GM12878 (cell line): ENCODE measurements around the gene PRR3. TPM values are rescaled to one million over a fixed set of nuclear protein-coding genes. Genes with fewer than 3 reads are reported as not detected.

Source experiments
- CHD2 ChIP-seq: IDR thresholded peaks from 2 replicates; pipeline ENCODE4 v1.6.1; 2011; ENCODE audit warnings: low read depth, low read length, improper control_type of control experiment, borderline replicate concordance
- EGR1 ChIP-seq, 2 experiments: IDR thresholded peaks; 1 replicate in 1 of 2; 2 replicates in 1 of 2; pipeline ENCODE4 v1.6.1; 2011 to 2012; ENCODE audit warnings: low read depth in 2 of 2, low read length in 2 of 2, borderline replicate concordance in 1 of 2, mild to moderate bottlenecking in 1 of 2, moderate library complexity in 1 of 2
- ETV6 ChIP-seq, 2 experiments: fragments of 450-650 bp in 1 of 2; IDR thresholded peaks in 1 of 2; conservative IDR thresholded peaks in 1 of 2; 2 replicates each; pipeline ENCODE4 v1.6.1; 2014; ENCODE audit warnings: antibody characterized with exemption in 1 of 2, borderline replicate concordance in 1 of 2, low read depth in 1 of 2, mild to moderate bottlenecking in 1 of 2, moderate library complexity in 1 of 2
- FOXK2 ChIP-seq: fragments of 450-650 bp; IDR thresholded peaks from 2 replicates; pipeline ENCODE4 v1.6.1; 2017; ENCODE audit warnings: mild to moderate bottlenecking, moderate library complexity
- HCFC1 ChIP-seq: fragments of 150-350 bp; IDR thresholded peaks from 2 replicates; pipeline ENCODE4 v1.6.1; 2014; ENCODE audit warnings: low read length
- HDAC6 ChIP-seq: fragments of 200-600 bp; sonication (generic); IDR thresholded peaks from one replicate; pipeline ENCODE4 v1.8.0; 2017; ENCODE audit warnings: antibody characterized with exemption; ENCODE audit not compliant: unreplicated experiment
- KDM1A ChIP-seq: fragments of 200-600 bp; sonication (generic); IDR thresholded peaks from 2 replicates; pipeline ENCODE4 v1.6.1; 2016; ENCODE audit warnings: borderline replicate concordance
- MYB ChIP-seq: fragments of 150-350 bp; IDR thresholded peaks from 2 replicates; pipeline ENCODE4 v1.6.1; 2014; ENCODE audit warnings: mild to moderate bottlenecking, low read depth, low read length, borderline replicate concordance
- PAX8 ChIP-seq: fragments of 450-650 bp; IDR thresholded peaks from 2 replicates; pipeline ENCODE4 v1.6.1; 2017; ENCODE audit warnings: mild to moderate bottlenecking, moderate library complexity
- RFX5 ChIP-seq: IDR thresholded peaks from 2 replicates; pipeline ENCODE4 v1.6.1; 2011; ENCODE audit warnings: low read depth, low read length, improper control_type of control experiment
- STAT3 ChIP-seq: IDR thresholded peaks from 2 replicates; pipeline ENCODE4 v1.6.1; 2011; ENCODE audit warnings: low read depth, low read length, improper control_type of control experiment
- TARDBP ChIP-seq: IDR thresholded peaks from 2 replicates; pipeline ENCODE4 v1.6.1; 2016; ENCODE audit warnings: borderline replicate concordance
- TBL1XR1 ChIP-seq: IDR thresholded peaks from 2 replicates; pipeline ENCODE4 v1.6.1; 2012; ENCODE audit warnings: low read depth, low read length, improper control_type of control experiment
- polyA plus RNA-seq, 11 experiments: library from polyadenylated mRNA; depleted of rRNA in 4 of 11; unstranded in 6 of 11; stranded (reverse) in 5 of 11; fragments of >200 nt; fragmentation: Nextera tagmentation in 4 of 11; fragmentation: Illumina TruSeq in 1 of 11; extraction: Ambion mirVana in 4 of 11; extraction: Trizol in 1 of 11; gene quantifications; 1 replicate in 1 of 11; 2 replicates in 10 of 11; pipeline versions ENCODE4 v1.2.1 to v1.2.3, GENCODE V29; 2011 to 2016; ENCODE audit warnings: inconsistent platforms in 2 of 11, missing spikeins in 2 of 11, low read depth in 1 of 11
- total RNA-seq, 4 experiments: library from RNA; depleted of rRNA in 3 of 4; stranded (reverse); fragments of >200 nt in 3 of 4; fragmentation: Illumina TruSeq in 1 of 4; extraction: Trizol in 1 of 4; gene quantifications; 2 replicates each; pipeline versions ENCODE4 v1.2.1 to v1.2.3, GENCODE V29; 2013 to 2021
- TF ChIP-seq, protein P1 (sequence below): IDR thresholded peaks from 2 replicates; pipeline ENCODE4 v1.6.1; 2012; ENCODE audit warnings: improper control_type of control experiment, low read depth, low read length; ENCODE audit not compliant: insufficient replicate concordance
- TF ChIP-seq, protein P2 (sequence below): IDR thresholded peaks from 2 replicates; pipeline ENCODE4 v1.6.1; 2011; ENCODE audit warnings: borderline replicate concordance, low read depth, mild to moderate bottlenecking, moderate library complexity, low read length; ENCODE audit not compliant: insufficient read depth, poor library complexity, severe bottlenecking
- TF ChIP-seq, protein P3 (sequence below): IDR thresholded peaks from 2 replicates; pipeline ENCODE4 v1.6.1; 2012; ENCODE audit warnings: low read length, inconsistent platforms
- TF ChIP-seq, protein P4 (sequence below): fragments of 150-350 bp; IDR thresholded peaks from 2 replicates; pipeline ENCODE4 v1.6.1; 2014; ENCODE audit warnings: mild to moderate bottlenecking, low read depth, low read length
- TF ChIP-seq, protein P5 (sequence below): IDR thresholded peaks from 2 replicates; pipeline ENCODE4 v1.6.1; 2011; ENCODE audit warnings: mild to moderate bottlenecking, low read depth, low read length, moderate library complexity; ENCODE audit not compliant: insufficient replicate concordance

Gene PRR3
- total and polyA plus RNA-seq, 10 of the 15 experiments (the other 5 are each of a cell fraction or from before 2014, with no cell fraction given): 14.0 to 38.2 (median 20.5) TPM

DNA sequence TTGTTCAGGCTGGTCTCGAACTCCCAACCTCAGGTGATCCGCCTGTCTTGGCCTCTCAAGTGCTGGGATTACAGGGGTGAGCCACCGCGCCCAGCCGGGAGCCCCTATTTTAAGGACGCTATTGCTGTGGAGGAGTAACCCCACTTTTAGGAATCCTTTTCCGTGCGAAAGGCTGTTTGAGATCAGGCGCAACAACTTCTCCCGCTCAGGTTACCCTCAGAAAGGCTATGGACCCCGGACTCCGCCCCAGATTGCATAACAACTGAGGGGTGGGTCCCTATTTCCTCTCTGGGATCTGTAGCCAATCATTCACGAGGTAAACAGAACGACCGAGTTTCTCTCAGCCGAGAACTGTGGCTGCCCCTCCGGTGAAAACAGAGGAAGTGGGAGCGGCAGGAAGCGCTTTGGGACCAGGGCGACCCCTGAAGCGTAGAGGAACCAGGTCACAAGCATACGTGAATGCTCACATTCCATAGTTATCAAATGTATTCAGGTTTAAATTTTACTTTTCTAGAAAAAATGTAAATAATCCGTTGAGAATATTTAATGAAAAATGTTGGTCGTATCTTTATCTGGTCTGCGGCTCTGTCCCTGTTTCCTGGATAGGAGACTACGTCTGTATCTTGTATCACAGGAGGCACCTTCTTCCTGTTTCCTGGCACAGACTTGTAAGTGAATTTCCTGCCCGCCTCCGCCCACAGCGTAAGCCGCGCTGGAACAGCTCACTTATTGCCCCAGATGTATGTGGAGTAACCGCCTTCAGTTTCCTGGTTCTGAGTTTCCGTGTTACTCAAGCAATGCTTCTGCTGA, 40.9 kb upstream of the PRR3 start (continued):
- TF ChIP-seq PAX8 (no peak), ETV6 (conservative IDR thresholded peaks at IDR 0.05 in 1 of 2, IDR thresholded peaks at IDR 0.05 in 1 of 2; ENCODE audit: borderline replicate concordance in 1 of 2, low read depth in 1 of 2) (peak in 1 of 2 experiments; percentile 98; a peak in 2 of 4 replicates), EGR1 (IDR thresholded peaks at IDR 0.05; ENCODE audit: borderline replicate concordance in 1 of 2, low read depth in 2 of 2, low read length in 2 of 2) (peak in 1 of 2 experiments; percentile 85; a peak in 2 of 3 replicates), MYB (no peak), RFX5 (0 out of 2 replicates have a peak, but pooled peaks have one; percentile 20), FOXK2 (peak; percentile 69), CHD2 (no peak), TARDBP (no peak), TBL1XR1 (0 out of 2 replicates have a peak, but pooled peaks have one; percentile 19), HDAC6 (no peak), HCFC1 (no peak), KDM1A (no peak), STAT3 (no peak)
- TF ChIP-seq, protein P1, sequence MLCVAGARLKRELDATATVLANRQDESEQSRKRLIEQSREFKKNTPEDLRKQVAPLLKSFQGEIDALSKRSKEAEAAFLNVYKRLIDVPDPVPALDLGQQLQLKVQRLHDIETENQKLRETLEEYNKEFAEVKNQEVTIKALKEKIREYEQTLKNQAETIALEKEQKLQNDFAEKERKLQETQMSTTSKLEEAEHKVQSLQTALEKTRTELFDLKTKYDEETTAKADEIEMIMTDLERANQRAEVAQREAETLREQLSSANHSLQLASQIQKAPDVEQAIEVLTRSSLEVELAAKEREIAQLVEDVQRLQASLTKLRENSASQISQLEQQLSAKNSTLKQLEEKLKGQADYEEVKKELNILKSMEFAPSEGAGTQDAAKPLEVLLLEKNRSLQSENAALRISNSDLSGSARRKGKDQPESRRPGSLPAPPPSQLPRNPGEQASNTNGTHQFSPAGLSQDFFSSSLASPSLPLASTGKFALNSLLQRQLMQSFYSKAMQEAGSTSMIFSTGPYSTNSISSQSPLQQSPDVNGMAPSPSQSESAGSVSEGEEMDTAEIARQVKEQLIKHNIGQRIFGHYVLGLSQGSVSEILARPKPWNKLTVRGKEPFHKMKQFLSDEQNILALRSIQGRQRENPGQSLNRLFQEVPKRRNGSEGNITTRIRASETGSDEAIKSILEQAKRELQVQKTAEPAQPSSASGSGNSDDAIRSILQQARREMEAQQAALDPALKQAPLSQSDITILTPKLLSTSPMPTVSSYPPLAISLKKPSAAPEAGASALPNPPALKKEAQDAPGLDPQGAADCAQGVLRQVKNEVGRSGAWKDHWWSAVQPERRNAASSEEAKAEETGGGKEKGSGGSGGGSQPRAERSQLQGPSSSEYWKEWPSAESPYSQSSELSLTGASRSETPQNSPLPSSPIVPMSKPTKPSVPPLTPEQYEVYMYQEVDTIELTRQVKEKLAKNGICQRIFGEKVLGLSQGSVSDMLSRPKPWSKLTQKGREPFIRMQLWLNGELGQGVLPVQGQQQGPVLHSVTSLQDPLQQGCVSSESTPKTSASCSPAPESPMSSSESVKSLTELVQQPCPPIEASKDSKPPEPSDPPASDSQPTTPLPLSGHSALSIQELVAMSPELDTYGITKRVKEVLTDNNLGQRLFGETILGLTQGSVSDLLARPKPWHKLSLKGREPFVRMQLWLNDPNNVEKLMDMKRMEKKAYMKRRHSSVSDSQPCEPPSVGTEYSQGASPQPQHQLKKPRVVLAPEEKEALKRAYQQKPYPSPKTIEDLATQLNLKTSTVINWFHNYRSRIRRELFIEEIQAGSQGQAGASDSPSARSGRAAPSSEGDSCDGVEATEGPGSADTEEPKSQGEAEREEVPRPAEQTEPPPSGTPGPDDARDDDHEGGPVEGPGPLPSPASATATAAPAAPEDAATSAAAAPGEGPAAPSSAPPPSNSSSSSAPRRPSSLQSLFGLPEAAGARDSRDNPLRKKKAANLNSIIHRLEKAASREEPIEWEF: no peak
- TF ChIP-seq, protein P2, sequence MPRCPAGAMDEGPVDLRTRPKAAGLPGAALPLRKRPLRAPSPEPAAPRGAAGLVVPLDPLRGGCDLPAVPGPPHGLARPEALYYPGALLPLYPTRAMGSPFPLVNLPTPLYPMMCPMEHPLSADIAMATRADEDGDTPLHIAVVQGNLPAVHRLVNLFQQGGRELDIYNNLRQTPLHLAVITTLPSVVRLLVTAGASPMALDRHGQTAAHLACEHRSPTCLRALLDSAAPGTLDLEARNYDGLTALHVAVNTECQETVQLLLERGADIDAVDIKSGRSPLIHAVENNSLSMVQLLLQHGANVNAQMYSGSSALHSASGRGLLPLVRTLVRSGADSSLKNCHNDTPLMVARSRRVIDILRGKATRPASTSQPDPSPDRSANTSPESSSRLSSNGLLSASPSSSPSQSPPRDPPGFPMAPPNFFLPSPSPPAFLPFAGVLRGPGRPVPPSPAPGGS: no peak
- TF ChIP-seq, protein P3, sequence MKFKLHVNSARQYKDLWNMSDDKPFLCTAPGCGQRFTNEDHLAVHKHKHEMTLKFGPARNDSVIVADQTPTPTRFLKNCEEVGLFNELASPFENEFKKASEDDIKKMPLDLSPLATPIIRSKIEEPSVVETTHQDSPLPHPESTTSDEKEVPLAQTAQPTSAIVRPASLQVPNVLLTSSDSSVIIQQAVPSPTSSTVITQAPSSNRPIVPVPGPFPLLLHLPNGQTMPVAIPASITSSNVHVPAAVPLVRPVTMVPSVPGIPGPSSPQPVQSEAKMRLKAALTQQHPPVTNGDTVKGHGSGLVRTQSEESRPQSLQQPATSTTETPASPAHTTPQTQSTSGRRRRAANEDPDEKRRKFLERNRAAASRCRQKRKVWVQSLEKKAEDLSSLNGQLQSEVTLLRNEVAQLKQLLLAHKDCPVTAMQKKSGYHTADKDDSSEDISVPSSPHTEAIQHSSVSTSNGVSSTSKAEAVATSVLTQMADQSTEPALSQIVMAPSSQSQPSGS: no peak
- TF ChIP-seq, protein P4, sequence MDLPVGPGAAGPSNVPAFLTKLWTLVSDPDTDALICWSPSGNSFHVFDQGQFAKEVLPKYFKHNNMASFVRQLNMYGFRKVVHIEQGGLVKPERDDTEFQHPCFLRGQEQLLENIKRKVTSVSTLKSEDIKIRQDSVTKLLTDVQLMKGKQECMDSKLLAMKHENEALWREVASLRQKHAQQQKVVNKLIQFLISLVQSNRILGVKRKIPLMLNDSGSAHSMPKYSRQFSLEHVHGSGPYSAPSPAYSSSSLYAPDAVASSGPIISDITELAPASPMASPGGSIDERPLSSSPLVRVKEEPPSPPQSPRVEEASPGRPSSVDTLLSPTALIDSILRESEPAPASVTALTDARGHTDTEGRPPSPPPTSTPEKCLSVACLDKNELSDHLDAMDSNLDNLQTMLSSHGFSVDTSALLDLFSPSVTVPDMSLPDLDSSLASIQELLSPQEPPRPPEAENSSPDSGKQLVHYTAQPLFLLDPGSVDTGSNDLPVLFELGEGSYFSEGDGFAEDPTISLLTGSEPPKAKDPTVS: no peak
- TF ChIP-seq, protein P5, sequence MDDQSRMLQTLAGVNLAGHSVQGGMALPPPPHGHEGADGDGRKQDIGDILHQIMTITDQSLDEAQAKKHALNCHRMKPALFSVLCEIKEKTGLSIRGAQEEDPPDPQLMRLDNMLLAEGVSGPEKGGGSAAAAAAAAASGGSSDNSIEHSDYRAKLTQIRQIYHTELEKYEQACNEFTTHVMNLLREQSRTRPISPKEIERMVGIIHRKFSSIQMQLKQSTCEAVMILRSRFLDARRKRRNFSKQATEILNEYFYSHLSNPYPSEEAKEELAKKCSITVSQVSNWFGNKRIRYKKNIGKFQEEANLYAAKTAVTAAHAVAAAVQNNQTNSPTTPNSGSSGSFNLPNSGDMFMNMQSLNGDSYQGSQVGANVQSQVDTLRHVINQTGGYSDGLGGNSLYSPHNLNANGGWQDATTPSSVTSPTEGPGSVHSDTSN: no peak
